Gastrocnemius medialis (tissue), 4 donors: ENCODE measurements around the gene DHRS4.
"Not testable (repeated sequence)": the region's sequence is repeated elsewhere in the genome, so short reads cannot be mapped to it uniquely, and the experiment has no call there.

ENCODE experiments used
- POLR2A ChIP-seq, 2 donors: fragments of 450-650 bp; IDR thresholded peaks; one replicate each; pipeline ENCODE4 v1.6.1; 2017; ENCODE audit warnings: antibody characterized with exemption in 2 of 2, mild to moderate bottlenecking in 2 of 2, moderate library complexity in 2 of 2
- TF ChIP-seq, protein P1 (sequence below), 5 experiments: fragments of 450-650 bp in 3 of 5; fragments of 200-600 bp in 2 of 5; sonication (generic) in 2 of 5; IDR thresholded peaks in 4 of 5; conservative IDR thresholded peaks in 1 of 5; 1 replicate in 4 of 5; 2 replicates in 1 of 5; pipeline ENCODE4 v1.5.1; 2016 to 2019; ENCODE audit warnings: antibody characterized with exemption in 5 of 5, mild to moderate bottlenecking in 3 of 5, moderate library complexity in 3 of 5

DNA sequence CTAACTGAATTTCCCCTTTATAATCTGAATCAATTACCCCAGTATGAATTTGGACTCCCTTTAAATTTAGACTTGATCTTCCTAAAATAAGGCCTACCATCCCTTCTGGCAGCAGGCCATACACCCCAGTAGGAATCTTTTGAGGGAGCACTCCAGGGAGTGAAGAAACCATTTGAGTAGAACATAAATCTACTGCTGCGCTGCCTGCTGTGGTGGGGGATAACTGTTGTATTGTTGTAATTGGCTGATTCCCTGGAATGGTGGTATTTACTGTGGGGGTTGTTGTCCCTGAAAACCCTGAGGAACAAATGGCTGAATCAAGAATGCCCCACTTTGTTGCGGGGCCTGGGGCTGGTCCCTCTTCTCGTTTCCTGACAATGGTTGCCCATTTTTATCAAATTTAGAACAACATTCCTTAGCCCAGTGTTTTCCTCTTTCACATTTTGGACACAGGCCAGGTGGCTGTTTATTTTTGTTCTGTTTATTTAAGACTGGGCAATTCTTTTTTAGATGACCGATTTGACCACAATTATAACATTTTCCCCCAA, 59.2 kb downstream of the DHRS4 start:
- TF ChIP-seq, protein P1, sequence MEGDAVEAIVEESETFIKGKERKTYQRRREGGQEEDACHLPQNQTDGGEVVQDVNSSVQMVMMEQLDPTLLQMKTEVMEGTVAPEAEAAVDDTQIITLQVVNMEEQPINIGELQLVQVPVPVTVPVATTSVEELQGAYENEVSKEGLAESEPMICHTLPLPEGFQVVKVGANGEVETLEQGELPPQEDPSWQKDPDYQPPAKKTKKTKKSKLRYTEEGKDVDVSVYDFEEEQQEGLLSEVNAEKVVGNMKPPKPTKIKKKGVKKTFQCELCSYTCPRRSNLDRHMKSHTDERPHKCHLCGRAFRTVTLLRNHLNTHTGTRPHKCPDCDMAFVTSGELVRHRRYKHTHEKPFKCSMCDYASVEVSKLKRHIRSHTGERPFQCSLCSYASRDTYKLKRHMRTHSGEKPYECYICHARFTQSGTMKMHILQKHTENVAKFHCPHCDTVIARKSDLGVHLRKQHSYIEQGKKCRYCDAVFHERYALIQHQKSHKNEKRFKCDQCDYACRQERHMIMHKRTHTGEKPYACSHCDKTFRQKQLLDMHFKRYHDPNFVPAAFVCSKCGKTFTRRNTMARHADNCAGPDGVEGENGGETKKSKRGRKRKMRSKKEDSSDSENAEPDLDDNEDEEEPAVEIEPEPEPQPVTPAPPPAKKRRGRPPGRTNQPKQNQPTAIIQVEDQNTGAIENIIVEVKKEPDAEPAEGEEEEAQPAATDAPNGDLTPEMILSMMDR (IDR thresholded peaks at IDR 0.05 in 4 of 5, conservative IDR thresholded peaks at IDR 0.05 in 1 of 5) = not testable (repeated sequence)
- TF ChIP-seq POLR2A (IDR thresholded peaks at IDR 0.05) = not testable (repeated sequence)
